ENCODE results near the gene SKP2.

SKP2 gene

GRCh38 chr5:36217988-36218387 is 66.1 kb downstream of the SKP2 start:
- TF ChIP-seq HDGF (IDR thresholded peaks at IDR 0.05; ENCODE audit: borderline replicate concordance) (no peak), SP1 (IDR thresholded peaks at IDR 0.05) (no peak), FOXK2 (IDR thresholded peaks at IDR 0.05) (no peak), FOXM1 (IDR thresholded peaks at IDR 0.05; ENCODE audit: borderline replicate concordance) (no peak), ELF4 (IDR thresholded peaks at IDR 0.05) (no peak)
- no peak for DNase-seq (ENCODE audit: extremely low spot score)
- POLR2A ChIA-PET = interaction anchor here (1.0 kb wide), 1 partner anchor 23 kb away, joined by 3 read pairs; the partner anchor contains the start of gene NADK2
- CTCF ChIA-PET = no interaction called here

- TF ChIP-seq LEF1 (IDR thresholded peaks at IDR 0.05; ENCODE audit: borderline replicate concordance) (no peak), FOXM1 (IDR thresholded peaks at IDR 0.05; ENCODE audit: borderline replicate concordance) (no peak), HDGF (IDR thresholded peaks at IDR 0.05; ENCODE audit: borderline replicate concordance) (no peak), FOXK2 (IDR thresholded peaks at IDR 0.05) (no peak), ZNF384 (IDR thresholded peaks at IDR 0.05) (no peak), PKNOX1 (IDR thresholded peaks at IDR 0.05) (no peak), TARDBP (IDR thresholded peaks at IDR 0.05) (no peak), NFRKB (IDR thresholded peaks at IDR 0.05) (no peak), SP1 (IDR thresholded peaks at IDR 0.05) (no peak), CTBP1 (IDR thresholded peaks at IDR 0.05; ENCODE audit: borderline replicate concordance) (no peak), SUZ12 (IDR thresholded peaks at IDR 0.05) (no peak), L3MBTL2 (conservative IDR thresholded peaks at IDR 0.05) (no peak), BHLHE40 (IDR thresholded peaks at IDR 0.05; ENCODE audit: borderline replicate concordance) (no peak), ELF4 (IDR thresholded peaks at IDR 0.05) (no peak), FOXA1 (IDR thresholded peaks at IDR 0.05) (no peak), ARNT (IDR thresholded peaks at IDR 0.05) (no peak)
- no peak for DNase-seq (ENCODE audit: extremely low spot score)
- POLR2A ChIA-PET = no interaction called here
- CTCF ChIA-PET = interaction anchor here (1.4 kb wide), 1 partner anchor 12 kb away, joined by 3 read pairs; no protein-coding TSS in a partner anchor
Observed at GRCh38 chr5:36222620-36223019, 70.7 kb downstream of the SKP2 start.

- DNase-seq (ENCODE audit: extremely low spot score) = no peak
- TF ChIP-seq SUZ12 (IDR thresholded peaks at IDR 0.05) = no peak
- TF ChIP-seq ELF4 (IDR thresholded peaks at IDR 0.05) = no peak
- no peak for TF ChIP-seq FOXK2 (IDR thresholded peaks at IDR 0.05)
- no peak for TF ChIP-seq LEF1 (IDR thresholded peaks at IDR 0.05; ENCODE audit: borderline replicate concordance)
- no peak for TF ChIP-seq L3MBTL2 (conservative IDR thresholded peaks at IDR 0.05)
- no peak for TF ChIP-seq SP1 (IDR thresholded peaks at IDR 0.05)
- TF ChIP-seq FOXA1 (IDR thresholded peaks at IDR 0.05) = no peak
- no peak for TF ChIP-seq NFRKB (IDR thresholded peaks at IDR 0.05)
- no peak for TF ChIP-seq HDGF (IDR thresholded peaks at IDR 0.05; ENCODE audit: borderline replicate concordance)
- TF ChIP-seq FOXM1 (IDR thresholded peaks at IDR 0.05; ENCODE audit: borderline replicate concordance) = no peak
- no peak for TF ChIP-seq TARDBP (IDR thresholded peaks at IDR 0.05)
- no peak for TF ChIP-seq BHLHE40 (IDR thresholded peaks at IDR 0.05; ENCODE audit: borderline replicate concordance)
- CTCF ChIA-PET = no interaction called here
- POLR2A ChIA-PET = no interaction called here
Observed at GRCh38 chr5:36227046-36227445, 75.1 kb downstream of the SKP2 start.

- DNase-seq (ENCODE audit: extremely low spot score) = no peak
- ChIA-PET CTCF (interaction anchor here (0.6 kb wide), 1 partner anchor 1658 kb away, joined by 5 read pairs; no protein-coding TSS in a partner anchor), POLR2A (interaction anchor here (1.3 kb wide), 1 partner anchor 15 kb away, joined by 3 read pairs; no protein-coding TSS in a partner anchor)
- TF ChIP-seq ZNF384 (IDR thresholded peaks at IDR 0.05) (no peak), BHLHE40 (IDR thresholded peaks at IDR 0.05; ENCODE audit: borderline replicate concordance) (no peak), FOXM1 (IDR thresholded peaks at IDR 0.05; ENCODE audit: borderline replicate concordance) (no peak)
Observed at GRCh38 chr5:36228505-36228904, 76.6 kb downstream of the SKP2 start.

DNA sequence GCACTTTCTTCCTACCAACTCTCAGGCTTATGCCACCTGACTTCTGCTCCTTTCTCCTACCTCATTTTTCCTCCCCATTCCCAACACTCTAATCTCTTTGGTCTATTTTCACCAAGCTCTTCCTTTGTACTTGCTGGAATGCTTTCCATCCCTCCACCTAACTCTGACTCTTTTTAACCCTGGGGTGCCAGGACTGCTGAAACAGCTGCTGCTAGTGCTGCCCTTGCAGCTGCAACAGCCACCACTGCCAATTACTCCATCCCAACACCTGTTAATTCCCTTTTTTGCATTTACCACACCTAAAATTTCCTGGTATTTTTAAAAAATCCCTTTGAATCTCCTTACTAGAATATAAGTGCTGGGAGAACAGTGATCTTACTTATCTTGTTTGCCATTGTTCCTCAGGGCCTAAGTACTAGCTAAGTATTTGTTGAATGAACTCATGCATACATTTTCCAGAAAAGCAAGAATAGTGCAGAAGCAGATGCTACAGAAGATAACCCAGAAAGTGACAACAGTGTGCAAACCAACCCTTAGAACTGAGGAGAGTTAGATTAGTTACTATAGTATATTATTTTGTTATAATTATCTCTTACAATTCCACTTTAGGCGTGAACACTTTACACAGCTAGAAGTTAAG is 78.4 kb downstream of the SKP2 start:
- CTCF ChIA-PET = interaction anchor here (0.8 kb wide), 1 partner anchor 11 kb away, joined by 3 read pairs; no protein-coding TSS in a partner anchor
- TF ChIP-seq ELF4 (IDR thresholded peaks at IDR 0.05) (no peak), FOXK2 (IDR thresholded peaks at IDR 0.05) (no peak), FOXM1 (IDR thresholded peaks at IDR 0.05; ENCODE audit: borderline replicate concordance) (no peak), FOXA1 (IDR thresholded peaks at IDR 0.05) (no peak)
- POLR2A ChIA-PET = interaction anchor here (1.7 kb wide), 1 partner anchor 12 kb away, joined by 8 read pairs; the partner anchor contains the start of gene NADK2
- no peak for DNase-seq (ENCODE audit: extremely low spot score)

GRCh38 chr5:36232533-36232932 is 80.6 kb downstream of the SKP2 start:
- CTCF ChIA-PET = no interaction called here
- DNase-seq (ENCODE audit: extremely low spot score) = no peak
- POLR2A ChIA-PET = no interaction called here
- TF ChIP-seq BHLHE40 (IDR thresholded peaks at IDR 0.05; ENCODE audit: borderline replicate concordance) = no peak
- no peak for TF ChIP-seq FOXA1 (IDR thresholded peaks at IDR 0.05)
- TF ChIP-seq SUZ12 (IDR thresholded peaks at IDR 0.05) = no peak
- TF ChIP-seq SP1 (IDR thresholded peaks at IDR 0.05) = no peak
- TF ChIP-seq ELF4 (IDR thresholded peaks at IDR 0.05) = no peak
- TF ChIP-seq FOXM1 (IDR thresholded peaks at IDR 0.05; ENCODE audit: borderline replicate concordance) = no peak
- no peak for TF ChIP-seq LEF1 (IDR thresholded peaks at IDR 0.05; ENCODE audit: borderline replicate concordance)
- no peak for TF ChIP-seq TARDBP (IDR thresholded peaks at IDR 0.05)
- TF ChIP-seq NFRKB (IDR thresholded peaks at IDR 0.05) = no peak
- no peak for TF ChIP-seq FOXK2 (IDR thresholded peaks at IDR 0.05)
- TF ChIP-seq HDGF (IDR thresholded peaks at IDR 0.05; ENCODE audit: borderline replicate concordance) = no peak
- TF ChIP-seq ZNF384 (IDR thresholded peaks at IDR 0.05) = no peak
- no peak for TF ChIP-seq CTBP1 (IDR thresholded peaks at IDR 0.05; ENCODE audit: borderline replicate concordance)
- no peak for TF ChIP-seq ARNT (IDR thresholded peaks at IDR 0.05)
- no peak for TF ChIP-seq PKNOX1 (IDR thresholded peaks at IDR 0.05)
- TF ChIP-seq L3MBTL2 (conservative IDR thresholded peaks at IDR 0.05) = no peak

Measured in HEK293T (cell line).